ENCODE measurements around the gene KIF23.

DNA sequence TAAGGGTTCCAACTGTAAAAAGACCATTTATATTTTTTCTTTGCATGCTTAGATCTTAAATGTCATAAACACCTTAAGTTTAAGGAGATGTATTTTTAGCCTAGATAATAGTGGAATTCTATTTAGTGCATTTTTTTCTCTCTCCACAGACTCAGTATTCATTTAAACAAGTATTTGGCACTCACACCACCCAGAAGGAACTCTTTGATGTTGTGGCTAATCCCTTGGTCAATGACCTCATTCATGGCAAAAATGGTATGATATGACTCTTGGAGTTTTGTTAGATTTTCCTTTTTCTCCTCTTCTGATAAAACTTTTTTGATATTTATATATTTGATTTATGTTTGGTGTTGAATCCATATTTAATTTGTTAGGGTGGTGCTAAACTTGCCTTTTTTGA, 7.3 kb downstream of the KIF23 start:
- TF ChIP-seq, protein P1, sequence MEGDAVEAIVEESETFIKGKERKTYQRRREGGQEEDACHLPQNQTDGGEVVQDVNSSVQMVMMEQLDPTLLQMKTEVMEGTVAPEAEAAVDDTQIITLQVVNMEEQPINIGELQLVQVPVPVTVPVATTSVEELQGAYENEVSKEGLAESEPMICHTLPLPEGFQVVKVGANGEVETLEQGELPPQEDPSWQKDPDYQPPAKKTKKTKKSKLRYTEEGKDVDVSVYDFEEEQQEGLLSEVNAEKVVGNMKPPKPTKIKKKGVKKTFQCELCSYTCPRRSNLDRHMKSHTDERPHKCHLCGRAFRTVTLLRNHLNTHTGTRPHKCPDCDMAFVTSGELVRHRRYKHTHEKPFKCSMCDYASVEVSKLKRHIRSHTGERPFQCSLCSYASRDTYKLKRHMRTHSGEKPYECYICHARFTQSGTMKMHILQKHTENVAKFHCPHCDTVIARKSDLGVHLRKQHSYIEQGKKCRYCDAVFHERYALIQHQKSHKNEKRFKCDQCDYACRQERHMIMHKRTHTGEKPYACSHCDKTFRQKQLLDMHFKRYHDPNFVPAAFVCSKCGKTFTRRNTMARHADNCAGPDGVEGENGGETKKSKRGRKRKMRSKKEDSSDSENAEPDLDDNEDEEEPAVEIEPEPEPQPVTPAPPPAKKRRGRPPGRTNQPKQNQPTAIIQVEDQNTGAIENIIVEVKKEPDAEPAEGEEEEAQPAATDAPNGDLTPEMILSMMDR (conservative IDR thresholded peaks at IDR 0.05 in 1 of 2, IDR thresholded peaks at IDR 0.05 in 1 of 2; ENCODE audit: low read depth in 1 of 2, low read length in 2 of 2), result no peak
- no peak for TF ChIP-seq EZH2 (IDR thresholded peaks at IDR 0.05; ENCODE audit: low read length, missing control alignments)

Data from fibroblast of lung (primary cell).